ENCODE data around the gene ANKS1B. TPM values are rescaled to one million over a fixed set of nuclear protein-coding genes. Genes with fewer than 3 reads are reported as not detected.

The ANKS1B gene
- total and polyA plus RNA-seq, 7 donors, result 1.0 to 57.3 (median 30.1) TPM; not detected in 1

DNA sequence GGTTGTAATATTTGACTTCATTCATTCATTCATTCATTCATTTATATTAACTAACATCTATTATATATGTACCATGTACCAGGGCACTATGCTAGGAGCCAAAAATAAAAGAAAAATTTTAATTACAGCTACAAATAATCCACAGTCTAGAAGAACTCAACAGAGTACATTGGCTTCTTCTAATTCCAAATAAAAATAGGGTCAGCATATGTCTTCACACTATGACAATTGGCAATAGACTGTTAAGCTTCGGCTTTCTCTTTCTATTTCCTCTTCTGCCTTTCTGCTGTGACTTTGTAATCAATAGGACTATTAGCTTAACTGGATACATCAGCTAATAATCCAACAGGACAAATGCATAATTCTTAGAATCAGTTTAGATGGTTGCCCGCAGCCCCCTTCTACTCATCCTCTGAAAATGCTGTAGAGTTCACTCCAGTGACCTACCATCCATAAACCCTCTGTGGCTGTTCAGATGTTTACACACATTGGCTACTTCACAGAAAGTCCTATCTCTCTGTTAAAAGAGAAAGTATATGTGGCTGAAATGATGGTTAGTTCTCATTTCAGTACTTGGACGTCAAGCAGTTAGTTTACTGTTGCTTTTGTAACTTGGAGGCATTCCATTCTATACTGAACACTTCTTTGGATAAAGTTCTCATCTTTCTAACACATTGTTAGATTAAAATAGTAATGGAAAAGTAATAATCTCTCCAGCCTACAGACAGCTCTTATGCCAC, 782.7 kb downstream of the ANKS1B start:
- Histone ChIP-seq H3K27me3 (no peaks in the 10 kb centered on the region), H3K4me3 (no peak overlapping the region), H3K9me3 (peaks cover 0 to 3% (median 0%) of the 10 kb centered on the region in 4 donors), H3K36me3 (no peaks in the 10 kb centered on the region), H3K4me1 (no peaks in the 10 kb centered on the region), H3K27ac (no peak overlapping the region)
- DNase-seq, result no peak
- WGBS, 2 donors, result 70 to 80% methylated on average over 3 of the region's 3 CpGs
- TF ChIP-seq EP300 (IDR thresholded peaks at IDR 0.05), result no peak
- TF ChIP-seq, protein P1, sequence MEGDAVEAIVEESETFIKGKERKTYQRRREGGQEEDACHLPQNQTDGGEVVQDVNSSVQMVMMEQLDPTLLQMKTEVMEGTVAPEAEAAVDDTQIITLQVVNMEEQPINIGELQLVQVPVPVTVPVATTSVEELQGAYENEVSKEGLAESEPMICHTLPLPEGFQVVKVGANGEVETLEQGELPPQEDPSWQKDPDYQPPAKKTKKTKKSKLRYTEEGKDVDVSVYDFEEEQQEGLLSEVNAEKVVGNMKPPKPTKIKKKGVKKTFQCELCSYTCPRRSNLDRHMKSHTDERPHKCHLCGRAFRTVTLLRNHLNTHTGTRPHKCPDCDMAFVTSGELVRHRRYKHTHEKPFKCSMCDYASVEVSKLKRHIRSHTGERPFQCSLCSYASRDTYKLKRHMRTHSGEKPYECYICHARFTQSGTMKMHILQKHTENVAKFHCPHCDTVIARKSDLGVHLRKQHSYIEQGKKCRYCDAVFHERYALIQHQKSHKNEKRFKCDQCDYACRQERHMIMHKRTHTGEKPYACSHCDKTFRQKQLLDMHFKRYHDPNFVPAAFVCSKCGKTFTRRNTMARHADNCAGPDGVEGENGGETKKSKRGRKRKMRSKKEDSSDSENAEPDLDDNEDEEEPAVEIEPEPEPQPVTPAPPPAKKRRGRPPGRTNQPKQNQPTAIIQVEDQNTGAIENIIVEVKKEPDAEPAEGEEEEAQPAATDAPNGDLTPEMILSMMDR (IDR thresholded peaks at IDR 0.05), result no peak
- TF ChIP-seq POLR2A (IDR thresholded peaks at IDR 0.05), result no peak
- no peak for TF ChIP-seq POLR2AphosphoS5 (IDR thresholded peaks at IDR 0.05)
- intact Hi-C loops (cut with DNase I), result no loop called here

DNA sequence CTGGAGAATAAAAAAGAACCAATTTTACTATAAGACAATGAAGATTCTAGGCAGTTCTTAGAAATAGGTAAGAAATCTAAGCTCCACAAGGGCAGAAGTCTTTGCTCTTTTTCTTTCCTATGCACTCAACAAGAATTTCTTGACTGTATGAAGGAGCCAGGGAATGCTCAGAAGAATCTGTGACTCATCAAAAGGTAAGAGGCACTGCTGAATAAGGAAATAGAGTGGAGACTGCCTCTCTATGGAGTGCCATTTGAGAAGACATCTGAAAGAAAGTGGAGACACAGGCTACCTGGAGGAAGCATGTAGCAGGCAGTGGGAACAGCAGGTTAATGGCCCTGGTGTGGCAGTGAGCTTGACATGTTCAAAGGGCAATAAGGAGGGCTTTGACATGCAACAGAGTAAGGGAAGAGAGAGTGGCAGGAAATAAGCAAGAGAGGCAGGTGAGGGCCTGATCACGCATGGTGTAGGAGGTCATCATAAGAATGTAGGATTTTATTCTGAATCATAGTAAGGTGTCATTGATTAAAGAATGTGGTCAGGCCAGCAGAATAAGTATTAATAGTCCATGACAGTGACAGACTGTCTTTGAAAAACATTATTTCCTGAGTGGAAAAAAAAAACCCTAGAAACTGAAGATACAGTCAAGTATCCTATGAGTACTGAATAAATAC, 783.9 kb downstream of the ANKS1B start:
- Histone ChIP-seq H3K9me3 (peaks cover 0 to 3% (median 0%) of the 10 kb centered on the region in 4 donors), H3K36me3 (no peaks in the 10 kb centered on the region), H3K4me1 (no peaks in the 10 kb centered on the region), H3K27ac (no peak overlapping the region), H3K4me3 (no peak overlapping the region), H3K27me3 (no peaks in the 10 kb centered on the region)
- DNase-seq, result no peak
- 0 to 40% methylated on average over 1 of the region's 1 CpG for WGBS, 2 donors
- intact Hi-C loops (cut with DNase I), result no loop called here
- TF ChIP-seq, protein P1 (IDR thresholded peaks at IDR 0.05), result no peak
- TF ChIP-seq POLR2A (IDR thresholded peaks at IDR 0.05) (no peak), POLR2AphosphoS5 (IDR thresholded peaks at IDR 0.05) (no peak), EP300 (IDR thresholded peaks at IDR 0.05) (no peak)

DNA sequence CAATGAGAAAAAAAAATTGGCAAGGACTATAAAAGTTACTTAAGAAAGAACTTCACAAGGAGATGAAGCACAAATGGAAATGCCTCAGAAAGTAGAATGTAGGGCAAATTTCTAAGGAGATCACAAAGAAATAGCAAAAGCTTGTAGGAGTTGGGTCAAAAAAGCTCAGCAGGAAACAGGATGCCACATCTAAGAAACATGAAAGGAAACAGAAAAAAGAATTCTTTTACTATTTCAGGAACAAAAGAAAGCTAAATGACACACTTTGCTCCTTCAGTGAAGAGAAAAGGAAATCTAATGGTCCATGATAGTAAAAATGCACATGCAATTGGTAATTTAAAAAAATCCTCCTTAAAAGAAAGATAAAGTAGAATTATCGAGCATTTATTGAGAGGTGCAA, 789.3 kb downstream of the ANKS1B start:
- intact Hi-C loops (cut with DNase I), result no loop called here
- WGBS, 2 donors, result 52 to 92% methylated on average over 1 of the region's 1 CpG

DNA sequence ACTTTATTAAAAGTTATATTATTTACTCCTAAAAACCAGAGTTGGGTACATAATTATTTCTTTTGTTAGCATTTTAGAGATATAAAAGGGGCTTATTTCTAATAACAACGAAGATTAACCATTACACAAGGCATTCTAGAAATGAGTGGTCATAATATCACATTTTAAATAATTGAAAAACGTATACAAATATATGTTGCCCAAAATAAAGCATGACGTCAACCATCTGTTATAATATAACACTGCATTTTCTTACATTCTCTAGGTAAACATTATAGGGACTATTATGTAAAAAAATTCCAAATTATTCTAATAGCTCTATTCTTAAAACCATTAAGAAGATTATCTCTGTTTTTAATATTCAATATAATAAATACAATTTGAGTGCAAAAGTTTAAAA, 792.2 kb downstream of the ANKS1B start:
- WGBS, 2 donors, result 58 to 68% methylated on average over 3 of the region's 3 CpGs
- no peak for DNase-seq
- no peak overlapping the region for H3K27ac ChIP-seq
- intact Hi-C loops (cut with DNase I), result no loop called here
- TF ChIP-seq, protein P1 (IDR thresholded peaks at IDR 0.05), result no peak
- TF ChIP-seq POLR2A (IDR thresholded peaks at IDR 0.05) (no peak), POLR2AphosphoS5 (IDR thresholded peaks at IDR 0.05) (no peak), EP300 (IDR thresholded peaks at IDR 0.05) (no peak)
- no peaks in the 10 kb centered on the region for H3K9me3 ChIP-seq
- H3K27me3 ChIP-seq, result no peaks in the 10 kb centered on the region
- H3K4me3 ChIP-seq, result no peak overlapping the region
- no peaks in the 10 kb centered on the region for H3K4me1 ChIP-seq
- H3K36me3 ChIP-seq, result no peaks in the 10 kb centered on the region

More for the DNA sequence above, 789.3 kb downstream of the ANKS1B start:
- no peak overlapping the region for H3K4me3 ChIP-seq
- TF ChIP-seq EP300 (IDR thresholded peaks at IDR 0.05), result no peak
- TF ChIP-seq, protein P1 (IDR thresholded peaks at IDR 0.05), result no peak
- no peak for TF ChIP-seq POLR2AphosphoS5 (IDR thresholded peaks at IDR 0.05)
- TF ChIP-seq POLR2A (IDR thresholded peaks at IDR 0.05), result no peak
- H3K27ac ChIP-seq, result no peak overlapping the region
- no peaks in the 10 kb centered on the region for H3K27me3 ChIP-seq
- H3K9me3 ChIP-seq, result no peaks in the 10 kb centered on the region
- no peaks in the 10 kb centered on the region for H3K4me1 ChIP-seq
- H3K36me3 ChIP-seq, result no peaks in the 10 kb centered on the region
- DNase-seq, result no peak
